Activated CD8-positive, alpha-beta T cell treated with anti-CD3 and anti-CD28 coated beads for 36 hours (primary cell): ENCODE results near the gene C1QTNF9. TPM values are rescaled to one million over a fixed set of nuclear protein-coding genes. Genes with fewer than 3 reads are reported as not detected.

Source experiments
- ATAC-seq: fragments of 200-7000 bp; cut with Tn5 transposase; one replicate; pipeline ENCODE4 v1.10.0; 2021; ENCODE audit warnings: mild to moderate bottlenecking, moderate library complexity
- CTCF ChIA-PET: fragments of 350-600 bp; sonication (Branson Sonifier 250); formaldehyde crosslinking; loops from one replicate; lab custom pipeline; 2021; ENCODE audit warnings: antibody characterized with exemption; lab: Charles Lee
- POLR2A ChIA-PET: fragments of 350-600 bp; sonication (Branson Sonifier 250); formaldehyde crosslinking; loops from one replicate; lab custom pipeline; 2021; ENCODE audit warnings: antibody characterized with exemption; lab: Charles Lee
- DNase-seq: peaks from one replicate; pipeline ENCODE4 v3.0.0-alpha.2; 2020
- H3K27ac Mint-ChIP-seq: one replicate; pipeline ENCODE4 v1.8.0; 2021; ENCODE audit warnings: mild to moderate bottlenecking, mixed read lengths
- H3K27me3 Mint-ChIP-seq: one replicate; pipeline ENCODE4 v1.8.0; 2021; ENCODE audit warnings: mixed read lengths
- H3K36me3 Mint-ChIP-seq: one replicate; pipeline ENCODE4 v1.8.0; 2021; ENCODE audit warnings: low read depth, mixed read lengths
- H3K4me1 Mint-ChIP-seq: one replicate; pipeline ENCODE4 v1.8.0; 2021; ENCODE audit warnings: low read depth, mixed read lengths
- H3K4me3 Mint-ChIP-seq: one replicate; pipeline ENCODE4 v1.8.0; 2021; ENCODE audit warnings: mild to moderate bottlenecking, moderate library complexity, mixed read lengths
- H3K9me3 Mint-ChIP-seq: one replicate; pipeline ENCODE4 v1.8.0; 2021; ENCODE audit warnings: mixed read lengths
- CTCF ChIP-seq: fragments of 200-600 bp; IDR thresholded peaks from one replicate; pipeline ENCODE4 v1.8.0; 2022; ENCODE audit warnings: antibody characterized with exemption, mild to moderate bottlenecking
- intact Hi-C: fragments of 100-400 bp; cut with micrococcal nuclease; formaldehyde crosslinking; loops from one replicate; pipeline ENCODE4 v1.10.0; 2022
- total RNA-seq, 2 experiments: library from RNA; stranded (reverse); gene quantifications; one replicate each; pipeline ENCODE4 v1.2.3, GENCODE V29; 2021

The C1QTNF9 gene
- total RNA-seq, 2 experiments from 2014 or later, result not detected

GRCh38 chr13:24351423-24351822 is 42.0 kb downstream of the C1QTNF9 start:
- ChIA-PET CTCF (no interaction called here), POLR2A (no interaction called here)
- Mint-ChIP-seq H3K27ac (no peak overlapping the region), H3K4me1 (no peaks in the 10 kb centered on the region), H3K36me3 (no peaks in the 10 kb centered on the region), H3K9me3 (no peaks in the 10 kb centered on the region), H3K27me3 (no peaks in the 10 kb centered on the region), H3K4me3 (no peak overlapping the region)
- intact Hi-C loops, result no loop called here
- no peak for TF ChIP-seq CTCF
- DNase-seq (no peak), ATAC-seq (no peak)

- ChIA-PET CTCF (no interaction called here), POLR2A (interaction anchor here (0.6 to 0.7 kb wide), 2 partner anchors 23 to 27 kb away, joined by 3 read pairs; no protein-coding TSS in a partner anchor)
- no peak overlapping the region for H3K27ac Mint-ChIP-seq
- no peaks in the 10 kb centered on the region for H3K36me3 Mint-ChIP-seq
- H3K4me1 Mint-ChIP-seq, result no peaks in the 10 kb centered on the region
- no peak for ATAC-seq
- no peaks in the 10 kb centered on the region for H3K27me3 Mint-ChIP-seq
- intact Hi-C loops, result no loop called here
- TF ChIP-seq CTCF, result no peak
- DNase-seq, result no peak
- no peak overlapping the region for H3K4me3 Mint-ChIP-seq
- no peaks in the 10 kb centered on the region for H3K9me3 Mint-ChIP-seq
These were observed 44.4 kb downstream of the C1QTNF9 start for GRCh38 chr13:24353736-24354135.

- no peak for TF ChIP-seq CTCF
- no peak overlapping the region for H3K27ac Mint-ChIP-seq
- no peaks in the 10 kb centered on the region for H3K27me3 Mint-ChIP-seq
- H3K36me3 Mint-ChIP-seq, result no peaks in the 10 kb centered on the region
- intact Hi-C loops, result no loop called here
- DNase-seq (no peak), ATAC-seq (no peak)
- CTCF ChIA-PET, result no interaction called here
- H3K9me3 Mint-ChIP-seq, result no peaks in the 10 kb centered on the region
- no peaks in the 10 kb centered on the region for H3K4me1 Mint-ChIP-seq
- POLR2A ChIA-PET, result no interaction called here
- no peak overlapping the region for H3K4me3 Mint-ChIP-seq
These were observed 45.7 kb downstream of the C1QTNF9 start for GRCh38 chr13:24355103-24355502.

- H3K4me3 Mint-ChIP-seq, result no peak overlapping the region
- ChIA-PET POLR2A (no interaction called here), CTCF (no interaction called here)
- H3K36me3 Mint-ChIP-seq, result no peaks in the 10 kb centered on the region
- H3K4me1 Mint-ChIP-seq, result no peaks in the 10 kb centered on the region
- no peaks in the 10 kb centered on the region for H3K9me3 Mint-ChIP-seq
- no peaks in the 10 kb centered on the region for H3K27me3 Mint-ChIP-seq
- TF ChIP-seq CTCF, result no peak
- ATAC-seq, result no peak
- no peak for DNase-seq
- intact Hi-C loops, result no loop called here
- H3K27ac Mint-ChIP-seq, result no peak overlapping the region
These were observed 46.9 kb downstream of the C1QTNF9 start for GRCh38 chr13:24356270-24356669.

- H3K36me3 Mint-ChIP-seq, result no peaks in the 10 kb centered on the region
- ATAC-seq (no peak), DNase-seq (no peak)
- intact Hi-C loops, result no loop called here
- H3K27ac Mint-ChIP-seq, result no peak overlapping the region
- CTCF ChIA-PET, result no interaction called here
- no peaks in the 10 kb centered on the region for H3K4me1 Mint-ChIP-seq
- no peak for TF ChIP-seq CTCF
- H3K27me3 Mint-ChIP-seq, result no peaks in the 10 kb centered on the region
- H3K4me3 Mint-ChIP-seq, result no peak overlapping the region
- POLR2A ChIA-PET, result no interaction called here
- H3K9me3 Mint-ChIP-seq, result no peaks in the 10 kb centered on the region
These were observed 47.5 kb downstream of the C1QTNF9 start for GRCh38 chr13:24356837-24357236.
